ENCODE results near the gene FKBP14. TPM values are rescaled to one million over a fixed set of nuclear protein-coding genes. Genes with fewer than 3 reads are reported as not detected.

The FKBP14 gene
- total and polyA plus RNA-seq, 11 donors: 2.5 to 19.0 (median 13.2) TPM

GRCh38 chr7:29998489-29998888 is 28.0 kb downstream of the FKBP14 start:
- intact Hi-C loops (cut with DNase I): no loop called here
- TF ChIP-seq POLR2A (IDR thresholded peaks at IDR 0.05): no peak
- TF ChIP-seq CTCF (IDR thresholded peaks at IDR 0.05): no peak
- no peak for ATAC-seq

DNA sequence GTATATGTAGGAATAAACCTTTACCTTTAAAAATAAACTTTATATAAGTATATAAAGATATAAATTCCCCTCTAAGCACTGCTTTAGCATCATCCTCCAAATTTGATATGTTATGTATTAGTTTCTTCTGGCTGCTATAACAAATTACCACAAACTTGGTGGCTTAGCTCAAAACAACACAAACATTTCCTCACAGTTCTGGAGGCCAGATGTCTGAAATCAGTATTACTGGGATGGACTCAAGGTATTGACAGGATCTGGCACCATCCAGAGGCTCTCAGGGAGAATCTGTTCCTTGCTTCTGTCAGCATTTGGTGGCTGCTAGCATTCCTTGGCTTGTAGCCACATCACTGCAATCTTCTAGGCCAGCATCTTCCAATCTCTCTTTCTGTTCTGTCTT is 30.2 kb downstream of the FKBP14 start:
- H3K4me3 ChIP-seq: no peak overlapping the region
- intact Hi-C loops (cut with DNase I): no loop called here
- no peak for ATAC-seq
- no peak overlapping the region for H3K27ac ChIP-seq
- no peaks in the 10 kb centered on the region for H3K27me3 ChIP-seq
- peaks cover 0 to 3% (median 0%) of the 10 kb centered on the region in 12 donors for H3K4me1 ChIP-seq
- TF ChIP-seq POLR2A (IDR thresholded peaks at IDR 0.05) (no peak), CTCF (IDR thresholded peaks at IDR 0.05) (no peak)
- H3K9me3 ChIP-seq: peaks cover 0 to 45% (median 17%) of the 10 kb centered on the region in 12 donors
- no peaks in the 10 kb centered on the region for H3K36me3 ChIP-seq
- no peak for DNase-seq

More at GRCh38 chr7:29998489-29998888, 28.0 kb downstream of the FKBP14 start:
- Histone ChIP-seq H3K27ac (no peak overlapping the region), H3K9me3 (peaks cover 0 to 34% (median 7%) of the 10 kb centered on the region in 12 donors), H3K36me3 (no peaks in the 10 kb centered on the region), H3K27me3 (no peaks in the 10 kb centered on the region), H3K4me3 (no peak overlapping the region), H3K4me1 (peaks cover 0 to 4% (median 0%) of the 10 kb centered on the region in 12 donors)
- no peak for DNase-seq

DNA sequence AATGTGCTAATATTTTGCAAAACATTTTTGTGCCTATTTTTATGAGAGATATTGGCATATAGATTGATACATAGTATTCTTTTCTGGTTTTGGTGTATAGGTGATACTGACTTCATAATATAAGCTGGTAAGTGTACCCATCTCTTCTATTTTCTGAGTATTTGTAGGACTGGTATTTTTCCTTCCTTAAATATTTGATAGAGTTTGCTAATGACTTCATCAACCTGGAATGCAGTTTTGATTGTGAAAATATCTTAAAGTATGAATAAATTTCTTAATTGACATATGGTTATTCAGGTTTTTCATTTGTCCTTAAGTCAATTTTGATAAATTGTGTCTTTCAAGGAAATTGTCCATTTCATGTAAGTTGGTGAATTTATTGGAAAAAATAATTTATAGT is 30.9 kb downstream of the FKBP14 start:
- no peaks in the 10 kb centered on the region for H3K36me3 ChIP-seq
- H3K4me1 ChIP-seq: no peaks in the 10 kb centered on the region
- no peak for TF ChIP-seq CTCF (IDR thresholded peaks at IDR 0.05)
- TF ChIP-seq POLR2A (IDR thresholded peaks at IDR 0.05): no peak
- H3K27ac ChIP-seq: no peak overlapping the region
- ATAC-seq (no peak), DNase-seq (no peak)
- no peak overlapping the region for H3K4me3 ChIP-seq
- H3K9me3 ChIP-seq: peaks cover 0 to 45% (median 17%) of the 10 kb centered on the region in 12 donors
- intact Hi-C loops (cut with DNase I): no loop called here
- peaks cover 0 to under 1% (median 0%) of the 10 kb centered on the region in 9 donors for H3K27me3 ChIP-seq

DNA sequence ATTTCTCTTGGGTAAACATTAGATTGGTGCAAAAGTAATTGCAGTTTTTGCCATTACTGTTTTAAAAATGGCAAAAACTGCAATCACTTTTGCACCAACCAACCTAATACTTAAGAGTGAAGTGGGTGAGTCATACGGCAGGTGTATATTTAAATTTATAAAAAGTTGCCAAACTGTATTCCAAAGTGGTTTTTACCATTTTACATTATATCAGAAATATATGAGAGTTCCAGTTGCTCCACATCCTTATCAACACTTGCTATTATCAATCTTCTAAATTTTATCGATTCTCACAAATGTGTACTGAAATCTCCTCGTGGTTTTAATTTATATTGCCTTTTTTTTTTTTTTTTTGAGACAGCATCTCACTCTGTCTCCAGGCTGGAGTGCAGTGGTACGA is 33.4 kb downstream of the FKBP14 start:
- H3K27ac ChIP-seq: no peak overlapping the region
- H3K4me1 ChIP-seq: peaks cover 0 to 18% (median under 1%) of the 10 kb centered on the region in 12 donors
- DNase-seq: no peak
- no peak for TF ChIP-seq CTCF (IDR thresholded peaks at IDR 0.05)
- TF ChIP-seq POLR2A (IDR thresholded peaks at IDR 0.05): no peak
- 86 to 87% (median 87%) methylated on average over 4 of the region's 4 CpGs for WGBS, 4 donors
- intact Hi-C loops (cut with DNase I): no loop called here
- no peaks in the 10 kb centered on the region for H3K36me3 ChIP-seq
- H3K9me3 ChIP-seq: peaks cover 0 to 45% (median 17%) of the 10 kb centered on the region in 12 donors
- H3K27me3 ChIP-seq: peaks cover 0 to 24% (median 0%) of the 10 kb centered on the region in 9 donors
- no peak for ATAC-seq
- no peak overlapping the region for H3K4me3 ChIP-seq
